ENCODE measurements around the gene RHNO1. TPM values are rescaled to one million over a fixed set of nuclear protein-coding genes. Genes with fewer than 3 reads are reported as not detected.
A peak's percentile ranks its signal among the peaks of the same experiment; 100 is the strongest.

Gene RHNO1
- total and polyA plus RNA-seq, 2 of the 8 experiments (the other 6 are each of a cell fraction or from before 2014, with no cell fraction given) = 55.8 to 56.9 TPM

DNA sequence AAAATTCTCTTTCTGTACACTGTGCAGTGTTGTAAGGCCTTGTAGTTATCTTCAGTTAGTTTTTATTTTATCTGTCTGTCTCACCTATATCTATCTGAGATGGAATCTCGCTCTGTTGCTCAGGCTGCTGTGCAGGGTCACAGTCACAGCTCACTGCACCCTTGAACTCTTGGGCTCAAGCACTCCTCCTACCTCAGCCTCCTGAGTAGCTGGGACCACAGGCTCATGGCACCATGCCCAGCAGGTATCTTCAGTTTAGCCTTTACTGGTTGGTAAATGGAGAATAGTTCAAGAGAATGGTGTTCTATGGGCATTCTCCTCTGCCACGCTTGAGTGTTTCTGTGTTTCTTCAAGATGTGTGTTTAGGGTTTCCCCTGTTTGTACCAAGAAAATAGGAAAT is 27.2 kb downstream of the RHNO1 start:
- H4K5ac ChIP-seq (ENCODE audit: insufficient read length, low read depth, low read length) = no peak overlapping the region
- DNase-seq (ENCODE audit: low read depth in 1 of 2, low spot score in 2 of 2) (no peak), FAIRE-seq (peak; percentile 32)
- ChIA-PET CTCF (ENCODE audit: partially characterized antibody) (interaction anchor here (1.1 to 1.5 kb wide), 2 partner anchors 17 to 40 kb away, joined by 4 read pairs; no protein-coding TSS in a partner anchor), POLR2A (ENCODE audit: partially characterized antibody) (interaction anchor here (1.3 to 1.7 kb wide), 2 partner anchors 10 to 26 kb away, joined by 3 to 7 read pairs; partner anchors contain the start of genes FOXM1 and RHNO1)
- no peak for TF ChIP-seq NRF1 (IDR thresholded peaks at IDR 0.05; ENCODE audit: low read depth, low read length)
- no peak for TF ChIP-seq JUND (IDR thresholded peaks at IDR 0.05; ENCODE audit: low read length)
- no peak for TF ChIP-seq CBX8 (IDR thresholded peaks at IDR 0.05; ENCODE audit: borderline replicate concordance, low read depth, low read length)
- TF ChIP-seq RBBP5 (IDR thresholded peaks at IDR 0.05; ENCODE audit: borderline replicate concordance, low read depth, low read length) = no peak
- no peak for TF ChIP-seq YY1 (IDR thresholded peaks at IDR 0.05; ENCODE audit: low read depth, low read length)
- TF ChIP-seq, protein P1, sequence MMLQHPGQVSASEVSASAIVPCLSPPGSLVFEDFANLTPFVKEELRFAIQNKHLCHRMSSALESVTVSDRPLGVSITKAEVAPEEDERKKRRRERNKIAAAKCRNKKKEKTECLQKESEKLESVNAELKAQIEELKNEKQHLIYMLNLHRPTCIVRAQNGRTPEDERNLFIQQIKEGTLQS (IDR thresholded peaks at IDR 0.05; ENCODE audit: insufficient read depth, low read depth, low read length) = no peak
- TF ChIP-seq SP2 (IDR thresholded peaks at IDR 0.05; ENCODE audit: low read length) = no peak
- no peak for TF ChIP-seq TBP (IDR thresholded peaks at IDR 0.05; ENCODE audit: low read depth, low read length)
- TF ChIP-seq SUZ12 (IDR thresholded peaks at IDR 0.05; ENCODE audit: low read length) = no peak
- TF ChIP-seq SP1 (IDR thresholded peaks at IDR 0.05; ENCODE audit: low read depth, low read length) = no peak
- TF ChIP-seq CREB1 (IDR thresholded peaks at IDR 0.05) = no peak
- no peak for TF ChIP-seq CTBP2 (IDR thresholded peaks at IDR 0.05; ENCODE audit: borderline replicate concordance, insufficient read depth, insufficient read length, low read length)
- no peak for TF ChIP-seq BRCA1 (IDR thresholded peaks at IDR 0.05; ENCODE audit: low read depth, low read length)
- TF ChIP-seq BCL11A (IDR thresholded peaks at IDR 0.05; ENCODE audit: low read depth in 2 of 2, low read length in 2 of 2) = no peak
- no peak for TF ChIP-seq TCF12 (IDR thresholded peaks at IDR 0.05; ENCODE audit: low read depth, low read length)
- H4K91ac ChIP-seq (replicated peaks; ENCODE audit: insufficient read length, low read length) = peak overlapping the region; percentile 19
- H3K79me2 ChIP-seq (ENCODE audit: control insufficient read depth in 1 of 2, insufficient read depth in 2 of 2, low read length in 2 of 2) = 0 out of 4 replicates have a peak, but pooled peaks cover 0 to 3% of the 10 kb centered on the region in 2 experiments
- no peak overlapping the region for H4K8ac ChIP-seq (ENCODE audit: extremely low read depth, insufficient read depth, low read length)
- no peak overlapping the region for H3K4ac ChIP-seq (replicated peaks; ENCODE audit: insufficient read length, low read depth, low read length)
- H3K56ac ChIP-seq (replicated peaks; ENCODE audit: insufficient read length, low read depth, low read length) = no peak overlapping the region
- H2BK20ac ChIP-seq (ENCODE audit: low read length) = no peak overlapping the region
- no peaks in the 10 kb centered on the region for H3K9me3 ChIP-seq (ENCODE audit: insufficient read depth in 2 of 2, low read depth in 1 of 2, low read length in 1 of 2)
- no peaks in the 10 kb centered on the region for H3K79me1 ChIP-seq (ENCODE audit: low read depth, low read length)
- H3K27me3 ChIP-seq (replicated peaks in 1 of 4; ENCODE audit: control insufficient read depth in 3 of 4, extremely low read depth in 1 of 4, insufficient read depth in 3 of 4, low read length in 3 of 4) = no peaks in the 10 kb centered on the region
- H2AFZ ChIP-seq (ENCODE audit: low read length) = no peak overlapping the region
- no peak overlapping the region for H2BK5ac ChIP-seq (ENCODE audit: low read depth, low read length)
- no peak overlapping the region for H3K9ac ChIP-seq (replicated peaks in 1 of 4; ENCODE audit: extremely low read depth in 1 of 4, low read depth in 3 of 4, low read length in 3 of 4)
- H3K23me2 ChIP-seq (ENCODE audit: low read depth, low read length) = no peaks in the 10 kb centered on the region
- no peak overlapping the region for H2BK15ac ChIP-seq (ENCODE audit: low read length)
- no peak overlapping the region for H3K14ac ChIP-seq (ENCODE audit: insufficient read length)
- H3K23ac ChIP-seq (ENCODE audit: insufficient read length) = no peak overlapping the region
- H3K4me2 ChIP-seq (ENCODE audit: insufficient read depth in 1 of 2, low read depth in 2 of 2, low read length in 2 of 2) = no peak overlapping the region
- H3K27ac ChIP-seq (ENCODE audit: low read depth, low read length) = no peak overlapping the region
- H3K36me3 ChIP-seq (ENCODE audit: control insufficient read depth in 2 of 4, insufficient read depth in 4 of 4, low read length in 3 of 4) = no peaks in the 10 kb centered on the region
- no peak overlapping the region for H2AK5ac ChIP-seq (ENCODE audit: low read depth, low read length)
- no peak overlapping the region for H2BK120ac ChIP-seq (replicated peaks; ENCODE audit: low read depth, low read length)
- H3K4me1 ChIP-seq (replicated peaks in 1 of 4; ENCODE audit: control insufficient read depth in 3 of 4, insufficient read depth in 4 of 4, low read length in 3 of 4) = no peaks in the 10 kb centered on the region
- H3K4me3 ChIP-seq (ENCODE audit: extremely low read depth in 1 of 4, insufficient read depth in 2 of 4, low read depth in 3 of 4, low read length in 4 of 4) = no peak overlapping the region
- no peak overlapping the region for H3K18ac ChIP-seq (ENCODE audit: extremely low read depth, low read length)
- H2BK12ac ChIP-seq (ENCODE audit: low read depth, low read length) = no peak overlapping the region
- H4K20me1 ChIP-seq (replicated peaks in 1 of 2; ENCODE audit: control insufficient read depth in 1 of 2, insufficient read depth in 2 of 2, low read length in 2 of 2) = no peaks in the 10 kb centered on the region
- WGBS, 2 experiments (ENCODE audit: extremely low coverage in 1 of 2, insufficient coverage in 1 of 2, insufficient read length in 1 of 2, insufficient replicate concordance in 2 of 2, low coverage in 1 of 2, low lambda C conversion rate in 2 of 2, missing lambda C conversion rate in 1 of 2) = 89% methylated on average over 2 of the region's 2 CpGs; no CpG with 5 or more reads in 1 of the 2 experiments
